ENCODE measurements around the gene ARRB1.

The ARRB1 gene

DNA sequence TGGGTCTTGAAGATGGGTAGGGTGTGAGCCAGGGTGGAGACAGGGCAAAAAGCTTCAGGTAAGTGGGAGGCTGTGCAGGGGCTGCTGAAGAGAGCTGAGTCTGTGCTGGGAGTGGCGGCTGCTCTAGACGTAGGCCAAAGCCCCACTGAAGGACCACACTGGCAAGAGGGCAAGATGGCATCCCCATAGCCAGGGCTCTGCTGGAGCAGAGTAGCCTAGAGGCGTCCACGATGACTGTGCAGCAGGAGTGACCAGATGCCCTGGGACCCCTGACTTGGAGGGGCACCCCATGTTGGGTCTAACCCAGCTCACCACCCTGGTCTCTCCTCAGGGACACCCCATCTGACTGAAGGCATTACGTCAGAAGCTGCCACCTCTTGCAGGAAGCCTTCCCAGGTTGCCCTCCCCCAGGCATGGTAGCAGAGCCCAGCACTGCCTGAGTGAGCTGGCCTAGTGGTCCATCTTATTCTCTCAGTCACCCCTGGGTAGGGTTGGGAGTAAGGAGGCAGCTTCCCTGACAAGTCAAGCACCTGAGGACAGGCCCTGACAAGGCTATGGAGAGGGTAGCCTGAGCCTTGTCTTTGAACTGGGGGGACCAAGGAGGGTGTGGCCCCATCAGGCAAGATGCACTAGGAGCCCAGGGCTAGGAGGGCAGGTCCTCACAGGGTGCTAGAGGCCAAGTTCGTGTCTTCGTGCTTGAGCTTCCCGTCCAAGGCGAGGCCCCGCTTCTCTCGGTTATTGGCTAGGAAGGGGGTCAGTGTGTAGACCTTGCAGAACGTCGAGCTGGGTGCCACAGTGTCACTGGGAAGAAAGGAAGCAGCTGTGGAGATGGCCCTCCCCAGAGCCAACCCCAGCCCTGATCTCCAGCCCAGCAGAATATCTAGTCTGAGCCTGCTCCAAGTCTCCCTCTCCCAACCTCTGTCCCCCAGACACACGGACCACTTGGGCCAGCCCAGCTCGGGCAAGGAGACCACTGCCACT lies 77.8 kb downstream of the ARRB1 start:
- DNase-seq, result no peak

DNA sequence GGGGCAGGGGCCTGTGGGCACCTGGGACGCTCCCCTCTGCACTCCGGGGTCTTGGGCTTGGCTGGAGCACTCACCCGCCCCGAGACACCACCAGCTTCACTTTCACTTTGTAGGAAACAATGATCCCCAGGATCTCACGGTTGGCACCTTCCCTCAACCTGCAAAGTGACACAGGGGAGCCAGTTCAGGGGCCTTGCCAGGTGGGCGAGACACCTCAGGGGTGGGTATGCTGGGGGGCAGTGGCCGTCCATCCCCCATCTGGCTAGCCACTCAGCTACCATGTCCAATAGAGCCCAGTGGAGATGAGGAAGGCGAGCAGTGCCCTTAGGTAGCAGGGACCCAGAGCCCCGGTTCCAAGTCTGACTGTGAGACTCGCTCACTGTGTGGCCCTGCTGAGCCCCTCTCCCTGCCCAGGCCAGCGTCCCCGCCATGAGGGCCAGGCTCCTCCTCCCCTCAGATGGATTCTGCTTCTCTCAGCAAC lies 78.6 kb downstream of the ARRB1 start:
- DNase-seq, result no peak

DNA sequence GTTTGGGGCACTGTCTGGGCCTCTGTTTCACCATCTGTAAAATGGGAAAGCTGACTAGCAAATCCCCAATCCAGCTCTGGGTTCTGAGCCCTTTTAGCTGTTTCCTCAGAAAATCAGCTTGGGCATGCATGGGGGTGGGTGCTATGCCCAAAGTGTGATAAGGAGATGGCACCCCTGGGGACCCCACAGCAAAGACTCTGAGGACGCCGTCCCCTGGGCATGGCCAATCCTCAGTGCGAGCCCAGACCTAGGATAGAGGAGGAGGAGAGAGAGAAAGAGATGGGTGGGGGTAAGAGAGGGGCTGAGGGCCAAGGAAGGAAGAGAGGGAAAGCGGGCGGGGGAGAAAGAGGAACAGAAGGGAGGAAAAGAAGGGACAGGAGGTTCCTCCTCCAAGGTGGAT lies 79.1 kb downstream of the ARRB1 start:
- no peak for DNase-seq

DNA sequence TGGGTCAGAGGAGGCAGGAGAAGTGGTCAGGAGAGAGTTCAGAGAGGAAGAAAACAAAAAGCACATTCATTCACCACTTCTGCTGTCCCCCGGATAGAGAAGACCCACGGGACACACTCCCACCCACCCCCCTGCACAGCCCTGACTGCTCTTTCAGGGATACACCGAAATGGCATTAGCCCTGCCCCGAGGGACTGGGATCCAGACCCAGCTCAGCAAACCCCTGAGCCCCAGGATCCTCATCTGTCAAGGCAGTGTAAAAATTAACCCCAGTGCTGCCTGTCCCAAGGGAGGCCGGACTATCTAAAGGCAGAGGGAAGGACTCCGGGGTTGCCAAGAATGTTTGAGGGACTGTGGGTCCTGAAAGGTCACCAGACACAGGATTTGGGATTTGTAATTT lies 79.7 kb downstream of the ARRB1 start:
- DNase-seq, result no peak

DNA sequence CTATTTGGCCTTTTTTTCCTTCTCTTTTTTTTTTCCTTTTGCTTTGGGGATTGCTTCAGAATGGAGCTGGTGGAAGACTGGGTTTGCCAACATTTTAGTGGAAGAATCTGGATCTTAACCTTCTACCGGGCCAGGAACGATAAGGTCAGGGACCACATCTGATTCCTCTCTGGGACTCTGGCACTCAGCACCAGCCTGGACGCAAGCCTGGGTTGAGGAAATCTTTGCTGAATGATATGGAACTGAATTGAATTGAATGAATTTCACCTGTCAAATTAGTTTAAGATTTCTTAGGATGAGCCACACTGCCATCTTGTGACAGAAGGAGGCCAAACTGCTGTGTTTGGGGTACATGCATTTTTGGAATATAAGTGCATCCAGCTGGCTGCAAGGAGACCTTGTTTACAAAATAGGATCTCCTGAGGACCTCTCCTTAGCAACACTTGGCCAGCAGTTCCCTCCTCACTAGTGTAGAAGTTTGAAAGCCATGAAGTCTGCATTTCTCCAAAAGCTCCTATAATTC lies 80.5 kb downstream of the ARRB1 start:
- DNase-seq, result peak in 1 of 2 experiments; percentile 34

DNA sequence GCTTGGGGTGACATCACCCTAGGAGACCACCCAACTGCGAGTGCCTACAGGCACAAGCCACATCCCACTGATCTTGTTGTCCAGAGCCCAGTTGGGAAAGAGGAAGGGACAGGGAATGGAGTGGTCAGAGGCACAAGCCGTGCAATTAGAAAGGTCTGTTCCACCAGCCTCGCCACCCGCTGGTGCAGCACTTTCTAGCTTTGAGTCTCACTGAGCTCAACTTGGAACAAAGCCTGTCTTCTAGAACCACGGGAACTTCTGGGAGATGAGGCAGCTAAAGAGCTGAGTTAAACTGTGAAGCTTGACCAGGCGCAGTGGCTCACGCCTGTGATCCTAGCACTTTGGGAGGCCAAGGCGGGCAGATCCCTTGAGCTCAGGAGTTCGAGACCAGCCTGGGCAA lies 81.6 kb downstream of the ARRB1 start:
- no peak for DNase-seq

DNA sequence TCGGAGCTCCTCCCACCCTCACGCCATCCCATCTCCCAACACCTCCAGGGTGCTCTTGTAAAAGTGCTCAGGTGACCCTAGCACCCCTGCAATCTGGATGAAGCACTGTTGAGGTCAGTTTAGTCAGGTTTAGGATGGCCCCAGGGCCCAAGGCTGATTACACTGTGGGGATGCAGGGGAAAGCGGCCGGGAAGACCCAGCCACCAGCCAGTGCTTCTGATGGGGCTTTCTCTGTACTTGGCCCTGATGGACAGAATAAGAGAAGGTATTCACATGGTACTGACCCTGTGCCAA lies 82.1 kb downstream of the ARRB1 start:
- no peak for DNase-seq

DNA sequence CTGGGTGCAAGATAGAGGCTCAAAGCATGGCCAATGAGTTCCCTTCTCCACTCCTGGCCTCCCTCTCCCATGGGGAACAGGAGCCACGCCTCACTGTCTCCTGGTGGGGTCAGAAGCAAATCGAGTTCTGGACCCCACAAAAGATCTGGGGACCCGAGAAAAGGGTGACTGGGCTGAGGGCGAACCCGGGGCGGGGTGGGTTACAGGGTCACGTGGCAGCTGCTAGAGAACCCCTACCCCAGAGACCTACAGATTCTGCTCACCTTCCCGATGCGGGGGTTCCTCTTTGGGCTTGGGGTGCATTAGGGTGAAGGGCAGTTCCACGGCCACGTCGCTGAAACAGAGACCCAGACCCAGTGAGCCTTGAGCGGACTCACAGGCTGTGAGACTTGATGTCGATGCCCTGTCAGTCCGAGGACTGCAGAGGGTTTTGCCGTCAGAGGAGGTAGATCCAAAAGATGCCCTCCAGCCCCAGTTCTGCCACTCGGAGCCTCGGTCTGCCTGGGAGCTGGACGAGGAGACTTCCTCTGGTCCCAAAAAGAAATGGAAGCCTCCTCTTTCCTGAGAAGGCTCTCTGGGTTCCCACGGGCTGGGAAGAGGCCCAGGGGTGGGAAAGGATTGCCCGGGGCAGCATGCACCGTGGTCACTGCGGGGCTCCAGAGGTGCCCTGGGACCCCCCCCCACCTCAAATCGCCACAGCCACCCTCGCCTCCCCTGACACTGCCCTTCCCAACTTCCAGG lies 82.7 kb downstream of the ARRB1 start:
- no peak for DNase-seq

DNA sequence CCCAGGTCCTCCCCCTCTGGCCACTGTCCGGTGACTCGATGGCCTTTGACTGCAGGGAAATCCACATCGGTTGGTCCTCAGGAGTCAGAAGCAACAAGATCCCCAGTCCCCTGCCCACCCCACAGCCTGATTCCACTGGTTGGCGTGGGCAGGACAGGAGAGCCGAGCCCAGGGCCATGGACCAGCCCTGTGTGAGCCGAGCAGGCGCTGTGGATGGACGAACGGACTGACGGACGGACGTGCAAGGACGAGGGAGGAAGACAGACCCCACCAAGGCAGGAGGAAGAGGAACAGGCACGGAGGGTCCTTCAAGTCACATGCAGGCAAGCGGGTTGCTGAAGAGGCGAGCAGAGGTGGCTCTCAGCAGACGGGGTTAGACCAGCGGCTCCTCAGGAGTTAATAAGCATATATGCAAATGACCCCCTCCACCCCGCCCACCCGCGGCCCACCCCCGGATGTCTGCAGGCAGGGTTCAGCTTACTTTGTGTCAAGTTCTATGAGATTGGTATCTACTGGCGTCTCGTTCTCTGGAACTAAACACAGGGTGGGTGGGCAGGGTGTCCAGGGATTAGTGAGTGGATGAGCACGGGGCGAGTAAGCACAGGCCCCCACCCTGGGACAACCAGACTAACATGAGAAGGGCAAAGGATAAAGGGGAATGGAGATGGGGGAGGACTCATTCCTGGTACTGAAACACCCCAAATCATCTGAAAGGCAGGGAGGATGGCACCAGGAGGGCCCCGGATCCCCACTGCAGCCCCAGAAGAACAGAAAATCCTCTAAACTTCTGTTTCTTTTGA lies 84.1 kb downstream of the ARRB1 start:
- DNase-seq, result no peak

DNA sequence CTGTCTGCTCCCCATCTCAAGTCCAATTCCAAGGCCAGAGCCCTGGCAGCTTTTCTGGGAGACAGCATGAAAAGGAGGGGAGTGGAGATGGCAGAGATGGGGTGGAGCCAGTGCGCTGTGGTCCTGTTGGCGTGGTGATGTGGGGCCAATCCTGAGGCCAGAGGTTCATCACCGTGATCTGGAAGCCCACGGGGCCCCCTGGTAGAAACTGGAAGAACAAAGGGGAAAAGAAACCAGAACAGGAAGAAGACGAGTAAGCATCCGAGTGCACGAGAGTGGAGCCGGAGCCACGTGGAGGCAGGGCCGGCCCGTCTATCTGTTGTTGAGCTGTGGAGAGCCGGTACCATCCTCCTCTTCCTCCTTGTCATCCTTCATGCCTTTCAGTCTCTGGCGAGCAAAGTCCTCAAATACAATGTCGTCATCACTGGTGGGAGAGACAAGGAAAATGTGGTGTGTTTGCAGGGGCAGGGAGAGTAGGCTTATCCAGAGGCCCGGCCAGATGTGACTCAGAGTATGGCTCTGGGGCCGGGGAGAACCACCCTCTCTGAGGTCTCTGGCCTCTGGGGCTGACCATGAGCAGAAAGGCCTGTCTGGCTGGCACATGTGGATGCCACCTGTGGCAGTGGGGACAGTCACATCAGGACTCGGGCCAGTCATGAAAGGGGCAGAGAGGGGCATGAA lies 85.5 kb downstream of the ARRB1 start:
- no peak for DNase-seq

DNA sequence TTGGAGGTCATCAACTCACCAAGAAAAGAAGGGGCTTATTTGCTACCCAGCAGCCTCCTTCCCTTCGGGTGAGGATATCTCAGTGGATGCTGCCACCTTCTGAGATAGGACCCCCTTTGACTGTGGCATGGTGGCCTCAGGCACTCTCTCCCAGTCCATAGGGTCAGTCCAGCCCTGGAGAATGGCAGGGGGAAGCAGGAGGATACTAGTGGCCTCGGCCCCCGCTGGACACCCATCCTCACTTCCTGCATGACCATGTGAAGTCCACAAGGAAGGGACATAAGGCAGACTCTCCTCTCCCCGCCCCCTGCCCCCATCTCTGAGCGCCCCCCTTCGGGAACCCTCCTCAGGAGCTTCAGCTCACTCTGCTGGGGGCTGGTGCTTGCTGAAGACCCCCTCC lies 86.5 kb downstream of the ARRB1 start:
- no peak for DNase-seq

DNA sequence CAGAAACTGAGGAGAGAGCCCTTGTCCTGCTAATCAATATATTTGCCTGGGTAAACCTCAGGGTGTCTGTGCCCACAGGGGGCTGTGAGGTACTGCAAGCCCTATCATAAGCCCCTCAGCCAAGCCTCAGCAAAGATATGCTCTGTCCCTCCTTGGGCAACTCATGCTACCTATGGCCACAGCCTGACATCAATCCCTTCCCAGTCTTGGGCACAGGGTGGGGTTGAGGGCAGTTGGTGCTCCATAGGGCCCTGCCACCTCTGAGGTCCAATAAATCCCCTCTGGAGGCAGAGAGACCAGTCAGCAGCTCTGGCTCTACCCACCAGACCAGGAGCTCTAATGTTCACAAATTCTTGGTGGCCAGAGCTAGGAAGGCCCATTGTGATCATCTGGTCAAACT lies 87.1 kb downstream of the ARRB1 start:
- DNase-seq, result no peak

DNA sequence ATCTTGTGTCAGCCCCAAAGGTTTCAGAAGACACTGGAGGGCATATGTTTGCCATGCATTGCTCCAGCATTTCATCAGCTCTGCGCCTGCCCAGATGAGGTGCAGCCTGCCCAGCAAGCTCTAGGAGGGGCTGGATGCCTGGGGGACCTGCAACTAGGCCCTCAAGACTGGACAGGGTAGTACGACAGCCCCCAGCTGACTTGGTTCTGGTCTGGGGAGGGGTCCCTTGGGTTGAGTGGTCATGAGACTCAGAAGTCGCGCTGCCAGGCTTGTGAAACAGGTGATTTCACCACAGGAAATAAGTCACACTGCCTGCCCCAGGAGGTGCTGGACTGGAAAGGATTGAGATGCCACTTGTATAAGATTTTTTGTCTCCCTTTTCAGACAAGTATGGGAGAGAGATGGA lies 87.5 kb downstream of the ARRB1 start:
- DNase-seq, result peak in 1 of 2 experiments; percentile 16

DNA sequence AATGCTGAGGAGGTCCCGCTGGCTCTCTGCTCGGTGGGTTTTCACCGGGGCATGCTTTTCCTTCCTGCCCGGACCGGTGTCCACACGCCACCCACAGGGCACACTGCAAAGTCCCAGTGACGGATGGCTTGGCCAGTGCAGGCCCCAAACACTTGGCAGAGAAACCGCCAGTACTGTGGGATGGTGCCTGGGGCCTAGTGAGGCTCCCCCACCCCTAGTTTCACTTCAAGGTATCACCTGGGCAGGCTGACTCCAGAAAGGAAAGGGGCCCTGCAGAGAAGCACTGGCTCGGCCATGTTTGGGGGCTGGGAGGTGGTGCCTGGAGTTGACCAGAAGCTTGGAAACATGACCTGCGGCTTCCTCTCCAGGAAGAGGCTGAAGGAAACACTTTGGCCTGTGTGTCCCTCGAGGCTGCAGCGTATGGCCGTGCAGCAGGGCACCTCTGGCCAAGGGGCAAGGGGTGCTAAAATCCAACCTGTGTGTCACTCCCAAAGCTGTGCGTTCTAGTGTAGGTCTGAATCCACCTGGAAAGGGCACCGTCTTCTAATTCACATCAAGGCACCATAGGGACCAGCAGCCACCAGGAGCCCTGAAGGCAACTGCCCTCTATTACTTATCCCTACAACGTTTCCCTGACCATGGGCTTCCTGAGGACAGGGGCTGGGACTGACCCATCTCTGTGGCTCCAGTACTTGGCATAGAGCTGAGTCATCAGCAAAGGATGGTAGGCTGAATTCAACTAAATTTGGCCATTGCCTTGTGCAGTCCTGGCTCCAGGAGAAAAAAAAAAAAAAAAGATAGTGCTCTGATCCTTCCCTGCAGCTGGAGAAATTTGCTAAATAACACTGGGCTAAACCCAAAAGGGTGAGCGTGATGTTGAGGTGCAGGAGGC lies 88.3 kb downstream of the ARRB1 start:
- no peak for DNase-seq

DNA sequence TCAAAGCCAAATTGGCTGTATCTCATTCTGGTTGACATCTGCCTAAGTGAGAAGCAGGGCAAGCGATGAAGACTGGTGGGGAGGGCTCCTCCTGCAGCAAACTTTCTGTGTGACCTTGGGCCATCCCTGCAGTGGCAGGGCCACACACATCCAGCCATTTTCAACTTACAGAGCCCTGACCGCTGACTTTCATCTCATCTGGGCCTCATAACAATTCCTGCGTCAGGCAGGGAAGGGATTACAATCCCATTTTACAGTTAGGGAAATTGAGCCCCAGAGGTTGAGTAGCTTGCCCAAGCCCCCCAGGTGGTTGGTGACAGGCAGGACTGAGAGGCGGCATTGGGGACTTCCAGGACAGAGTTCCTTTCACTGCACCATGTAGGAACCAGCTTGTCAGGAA lies 89.0 kb downstream of the ARRB1 start:
- DNase-seq, result no peak

DNA sequence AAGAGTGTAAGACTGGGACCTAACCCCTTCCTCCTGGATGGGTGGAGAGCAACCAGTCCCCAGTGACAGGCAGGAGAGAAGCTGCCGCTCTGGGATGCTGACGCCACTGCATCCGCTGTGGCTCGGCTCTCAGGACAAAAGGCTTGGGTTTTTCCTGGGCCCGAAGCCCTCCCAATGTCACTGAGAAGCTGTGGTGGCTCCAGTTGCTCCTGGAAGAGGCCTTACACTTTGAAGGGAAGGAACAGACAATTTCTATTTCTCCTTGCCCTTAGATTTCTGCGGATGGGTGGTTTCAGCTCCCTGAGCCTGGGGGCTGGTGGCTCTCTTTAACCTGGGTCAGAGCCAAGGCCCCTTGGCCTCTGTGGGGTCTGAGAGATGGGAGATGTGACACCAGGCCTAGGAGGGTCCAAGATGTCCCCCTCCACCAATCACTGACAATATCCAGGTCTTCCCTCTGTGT lies 89.5 kb downstream of the ARRB1 start:
- DNase-seq, result no peak

DNA sequence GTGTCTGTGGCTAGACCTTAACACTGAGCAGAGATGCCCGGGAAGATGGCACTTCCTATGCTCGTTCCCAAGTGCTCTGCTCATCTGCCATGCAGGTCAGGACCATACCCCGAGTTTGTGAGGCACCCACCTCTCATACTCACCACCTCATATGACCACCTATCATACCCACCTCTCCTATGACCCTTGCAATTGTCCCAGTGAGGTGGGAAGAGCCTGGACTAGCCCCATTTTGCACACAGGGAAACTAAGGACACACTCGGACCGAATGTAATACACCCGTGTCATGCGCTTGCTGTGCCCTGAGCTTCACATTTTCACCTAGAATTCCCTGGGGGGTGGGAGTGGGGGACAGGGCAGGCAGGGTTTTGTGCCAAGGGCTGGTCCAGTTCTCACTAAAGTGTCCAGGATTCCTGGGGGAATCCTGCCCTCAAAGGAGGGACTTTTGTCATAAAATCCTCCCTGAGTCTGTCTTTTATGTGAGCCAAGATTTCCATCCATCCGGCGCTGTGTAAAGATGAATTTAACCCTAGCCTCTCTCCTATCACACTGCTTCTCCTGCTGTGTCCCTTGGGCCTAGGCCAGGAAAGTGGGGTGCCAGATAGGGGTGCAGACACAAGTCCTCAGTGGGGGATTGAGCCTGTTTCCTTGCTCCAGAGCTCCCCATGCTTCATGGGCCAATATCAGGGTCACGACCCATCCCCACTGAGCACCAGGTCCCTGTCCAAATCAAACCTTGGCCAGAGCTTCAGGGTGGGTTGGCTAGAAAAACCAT lies 90.9 kb downstream of the ARRB1 start:
- no peak for DNase-seq

DNA sequence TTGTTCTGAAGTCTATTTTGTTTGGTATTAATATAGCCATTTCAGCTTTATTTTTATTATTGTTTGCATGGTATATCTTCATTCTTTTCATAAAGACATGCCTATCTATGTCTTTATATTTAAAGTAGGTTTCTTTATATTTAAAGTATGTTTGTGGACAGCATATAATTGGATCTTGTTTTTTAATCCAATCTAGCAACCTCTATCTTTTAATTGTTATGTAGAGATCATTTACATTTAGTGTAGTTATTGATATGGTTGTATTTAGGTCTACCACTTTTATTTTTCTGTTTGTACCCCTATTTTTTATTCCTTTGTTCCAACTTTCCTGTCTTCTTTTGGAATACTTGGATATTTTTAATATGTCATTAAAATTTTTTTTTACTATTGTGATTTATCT lies 97.1 kb downstream of the ARRB1 start:
- DNase-seq, result no peak

DNA sequence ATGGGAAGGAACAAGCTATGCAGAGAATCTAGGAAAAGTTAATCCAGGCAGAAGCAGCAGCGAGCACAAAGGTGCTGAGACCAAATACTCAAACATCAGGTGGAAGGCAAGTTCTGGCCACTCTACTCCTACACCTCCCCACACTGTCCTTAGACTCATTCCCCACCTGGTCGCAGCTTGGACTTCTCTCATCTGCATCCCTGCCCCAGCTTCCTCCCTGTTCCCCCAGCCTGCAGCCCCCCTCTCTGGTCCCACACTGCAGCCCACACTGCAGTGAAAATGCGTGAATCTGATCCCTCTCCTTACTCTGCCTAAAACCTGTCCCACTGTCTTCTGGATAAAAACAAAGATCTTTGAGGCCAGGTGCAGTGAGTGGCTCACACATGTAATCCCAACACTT lies 101.8 kb downstream of the ARRB1 start:
- no peak for DNase-seq

DNA sequence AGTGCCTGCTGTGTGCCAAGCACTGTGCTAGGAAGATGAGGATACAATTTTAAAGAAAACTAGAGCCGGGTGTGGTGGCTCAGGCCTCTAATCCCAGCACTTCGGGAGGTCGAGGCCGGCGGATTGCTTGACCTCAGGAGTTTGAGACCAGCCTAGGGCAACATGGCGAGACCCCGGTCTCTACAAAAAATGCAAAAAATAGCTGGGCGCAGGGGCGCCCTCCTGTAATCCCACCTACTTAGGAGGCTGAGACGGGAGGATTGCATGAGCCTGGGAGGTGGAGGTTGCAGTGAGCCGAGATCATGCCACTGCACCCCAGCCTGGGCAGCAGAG lies 102.6 kb downstream of the ARRB1 start:
- DNase-seq, result no peak
